OCI-LY3 (cell line): ENCODE results near the gene CYP4F2.
"Not testable (repeated sequence)": the region's sequence is repeated elsewhere in the genome, so short reads cannot be mapped to it uniquely, and the experiment has no call there.

Source experiments
- EZH2phosphoT487 ChIP-seq: fragments of 200-600 bp; shearing (Covaris generic); IDR thresholded peaks from 2 replicates; pipeline ENCODE4 v1.6.1; 2018; ENCODE audit warnings: antibody characterized with exemption, mixed run types, low read depth
- TF ChIP-seq, protein P1 (sequence below): fragments of 200-600, 300-600 bp; sonication (generic); IDR thresholded peaks from 2 replicates; pipeline ENCODE4 v1.5.1; 2014; ENCODE audit warnings: antibody characterized with exemption, low read length, low read depth

GRCh38 chr19:15883329-15883728 lies 14.5 kb downstream of the CYP4F2 start:
- TF ChIP-seq, protein P1, sequence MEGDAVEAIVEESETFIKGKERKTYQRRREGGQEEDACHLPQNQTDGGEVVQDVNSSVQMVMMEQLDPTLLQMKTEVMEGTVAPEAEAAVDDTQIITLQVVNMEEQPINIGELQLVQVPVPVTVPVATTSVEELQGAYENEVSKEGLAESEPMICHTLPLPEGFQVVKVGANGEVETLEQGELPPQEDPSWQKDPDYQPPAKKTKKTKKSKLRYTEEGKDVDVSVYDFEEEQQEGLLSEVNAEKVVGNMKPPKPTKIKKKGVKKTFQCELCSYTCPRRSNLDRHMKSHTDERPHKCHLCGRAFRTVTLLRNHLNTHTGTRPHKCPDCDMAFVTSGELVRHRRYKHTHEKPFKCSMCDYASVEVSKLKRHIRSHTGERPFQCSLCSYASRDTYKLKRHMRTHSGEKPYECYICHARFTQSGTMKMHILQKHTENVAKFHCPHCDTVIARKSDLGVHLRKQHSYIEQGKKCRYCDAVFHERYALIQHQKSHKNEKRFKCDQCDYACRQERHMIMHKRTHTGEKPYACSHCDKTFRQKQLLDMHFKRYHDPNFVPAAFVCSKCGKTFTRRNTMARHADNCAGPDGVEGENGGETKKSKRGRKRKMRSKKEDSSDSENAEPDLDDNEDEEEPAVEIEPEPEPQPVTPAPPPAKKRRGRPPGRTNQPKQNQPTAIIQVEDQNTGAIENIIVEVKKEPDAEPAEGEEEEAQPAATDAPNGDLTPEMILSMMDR: not testable (repeated sequence)
- TF ChIP-seq EZH2phosphoT487: not testable (repeated sequence)
